Measurements from ENCODE around the gene SMPDL3A.

The SMPDL3A gene

DNA sequence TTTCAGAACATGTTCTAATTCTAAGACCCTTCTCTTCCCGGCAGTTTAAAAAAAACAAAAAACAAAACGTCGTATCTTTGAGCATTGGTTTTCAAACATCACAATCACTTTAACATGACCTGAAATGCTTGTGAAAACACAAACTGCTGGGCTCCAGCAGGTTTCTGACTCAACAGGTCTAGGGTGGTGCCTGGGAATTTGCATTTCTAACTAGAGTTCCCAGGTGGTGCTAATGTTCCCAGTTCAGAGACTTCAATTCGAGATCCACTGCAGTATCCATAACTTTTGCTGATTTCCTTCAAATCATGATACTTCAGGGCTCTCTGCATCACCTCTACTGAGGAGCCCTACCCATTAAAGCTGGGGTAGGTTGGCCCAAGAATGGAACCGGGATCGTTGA, 850 bp upstream of the SMPDL3A start:
- Histone ChIP-seq H3K36me3 (no peaks in the 10 kb centered on the region), H3K4me1 (no peaks in the 10 kb centered on the region), H3K4me3 (ENCODE audit: low read depth, low read length) (no peak overlapping the region), H3K27me3 (peaks cover 2% of the 10 kb centered on the region; the same call in 1 of the 2 replicates), H3K9me3 (no peaks in the 10 kb centered on the region)
- no peak for DNase-seq
- TF ChIP-seq, protein P1, sequence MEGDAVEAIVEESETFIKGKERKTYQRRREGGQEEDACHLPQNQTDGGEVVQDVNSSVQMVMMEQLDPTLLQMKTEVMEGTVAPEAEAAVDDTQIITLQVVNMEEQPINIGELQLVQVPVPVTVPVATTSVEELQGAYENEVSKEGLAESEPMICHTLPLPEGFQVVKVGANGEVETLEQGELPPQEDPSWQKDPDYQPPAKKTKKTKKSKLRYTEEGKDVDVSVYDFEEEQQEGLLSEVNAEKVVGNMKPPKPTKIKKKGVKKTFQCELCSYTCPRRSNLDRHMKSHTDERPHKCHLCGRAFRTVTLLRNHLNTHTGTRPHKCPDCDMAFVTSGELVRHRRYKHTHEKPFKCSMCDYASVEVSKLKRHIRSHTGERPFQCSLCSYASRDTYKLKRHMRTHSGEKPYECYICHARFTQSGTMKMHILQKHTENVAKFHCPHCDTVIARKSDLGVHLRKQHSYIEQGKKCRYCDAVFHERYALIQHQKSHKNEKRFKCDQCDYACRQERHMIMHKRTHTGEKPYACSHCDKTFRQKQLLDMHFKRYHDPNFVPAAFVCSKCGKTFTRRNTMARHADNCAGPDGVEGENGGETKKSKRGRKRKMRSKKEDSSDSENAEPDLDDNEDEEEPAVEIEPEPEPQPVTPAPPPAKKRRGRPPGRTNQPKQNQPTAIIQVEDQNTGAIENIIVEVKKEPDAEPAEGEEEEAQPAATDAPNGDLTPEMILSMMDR (IDR thresholded peaks at IDR 0.05; ENCODE audit: low read depth, low read length): no peak

DNA sequence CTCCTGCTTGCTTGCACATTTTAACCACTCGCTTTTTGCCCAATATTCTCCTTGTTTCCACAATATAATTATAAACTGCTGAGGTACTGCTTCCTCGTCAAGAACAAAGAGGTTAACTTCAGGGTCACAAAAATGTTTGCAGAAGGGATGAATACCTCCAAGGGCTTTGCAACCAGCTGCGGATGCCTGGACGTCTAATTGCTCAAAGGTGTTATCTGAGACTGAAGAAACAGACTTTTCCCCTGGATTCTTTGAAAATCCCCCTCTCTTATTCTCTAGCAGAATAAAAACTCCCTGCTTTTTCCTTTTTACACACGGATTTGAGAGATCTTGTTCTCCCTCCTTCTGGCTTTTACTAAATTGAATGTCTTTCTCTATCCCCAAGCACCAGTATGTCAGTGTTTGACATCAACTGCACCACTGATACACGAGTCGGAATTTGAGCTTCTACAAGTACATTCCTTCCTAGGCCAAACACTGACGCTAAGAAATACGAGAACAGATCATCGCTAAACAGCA, 336 bp upstream of the SMPDL3A start:
- no peaks in the 10 kb centered on the region for H3K36me3 ChIP-seq
- no peaks in the 10 kb centered on the region for H3K4me1 ChIP-seq
- TF ChIP-seq, protein P1 (IDR thresholded peaks at IDR 0.05; ENCODE audit: low read depth, low read length): no peak
- no peak for DNase-seq
- H3K9me3 ChIP-seq: no peaks in the 10 kb centered on the region
- H3K4me3 ChIP-seq (ENCODE audit: low read depth, low read length): peak overlapping the region; percentile 88
- no peaks in the 10 kb centered on the region for H3K27me3 ChIP-seq

DNA sequence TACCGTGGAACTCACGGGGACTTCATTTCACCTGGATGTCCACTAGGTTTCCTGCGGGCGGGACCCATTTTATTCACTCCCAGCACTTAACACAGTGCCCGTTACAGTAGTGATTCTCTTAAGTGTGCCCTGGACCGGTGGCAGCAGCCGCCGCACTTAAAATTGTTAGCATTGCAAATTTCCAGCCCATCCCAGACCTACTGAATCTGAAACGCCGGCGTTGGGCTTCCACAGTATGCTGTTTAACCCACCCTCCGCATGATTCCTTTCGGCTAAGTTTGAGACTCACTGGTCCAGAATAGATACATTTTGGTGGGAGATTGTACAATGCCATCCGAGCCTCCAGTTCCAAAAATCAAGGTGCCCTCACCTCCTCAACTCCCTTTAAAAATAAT, 967 bp downstream of the SMPDL3A start:
- Histone ChIP-seq H3K36me3 (no peaks in the 10 kb centered on the region), H3K4me1 (no peaks in the 10 kb centered on the region), H3K9me3 (no peaks in the 10 kb centered on the region), H3K4me3 (ENCODE audit: low read depth, low read length) (peak overlapping the region; percentile 88), H3K27me3 (no peaks in the 10 kb centered on the region)
- DNase-seq: no peak
- TF ChIP-seq, protein P1 (IDR thresholded peaks at IDR 0.05; ENCODE audit: low read depth, low read length): no peak

DNA sequence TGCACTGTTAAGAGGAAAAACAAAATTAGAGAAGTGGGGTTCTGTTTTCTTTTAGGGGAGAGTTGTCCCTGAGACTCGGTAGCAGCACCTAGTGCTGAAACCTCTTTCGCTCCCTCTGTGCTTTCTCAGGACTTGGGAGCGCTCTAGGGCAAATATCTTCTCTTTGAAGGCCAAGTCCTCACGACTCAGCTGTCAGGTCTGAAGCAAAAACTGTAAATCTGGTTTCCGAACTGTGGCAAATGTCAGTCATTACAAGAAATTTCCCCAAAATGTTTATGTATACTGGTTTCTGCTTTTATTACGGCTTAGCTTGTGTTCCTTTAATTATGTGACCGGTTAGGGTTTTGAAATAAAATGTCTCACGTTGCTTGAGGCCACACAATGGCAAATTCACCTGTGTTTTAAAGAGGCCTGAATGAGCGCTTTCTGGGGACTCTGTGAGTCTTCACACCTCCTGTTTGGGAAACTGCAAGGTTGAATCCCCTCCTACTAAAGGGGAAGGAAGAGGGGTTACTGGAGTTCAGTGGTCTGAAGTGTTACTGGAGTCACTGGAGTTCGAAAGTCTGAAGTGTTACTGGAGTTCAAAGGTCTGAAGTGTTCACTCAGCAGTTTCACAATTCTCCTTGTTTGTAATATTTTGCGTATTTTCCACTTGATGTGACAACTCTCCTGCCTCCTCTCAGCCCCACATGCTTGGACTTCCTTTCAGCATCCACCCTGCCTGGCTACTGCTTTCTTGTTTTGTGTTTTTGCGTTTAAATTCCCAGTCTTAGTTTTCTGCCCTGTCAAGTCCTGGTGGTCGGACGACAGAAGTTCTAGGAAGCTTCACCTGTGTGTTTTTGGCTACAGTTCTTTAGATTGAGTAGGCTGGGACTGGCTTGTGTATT, 1.6 kb downstream of the SMPDL3A start:
- no peak for DNase-seq
- H3K9me3 ChIP-seq: no peaks in the 10 kb centered on the region
- TF ChIP-seq, protein P1 (IDR thresholded peaks at IDR 0.05; ENCODE audit: low read depth, low read length): no peak; the same call in 1 of the 2 replicates
- H3K36me3 ChIP-seq: no peaks in the 10 kb centered on the region
- H3K4me1 ChIP-seq: no peaks in the 10 kb centered on the region
- H3K4me3 ChIP-seq (ENCODE audit: low read depth, low read length): peak overlapping the region; percentile 88
- H3K27me3 ChIP-seq: no peaks in the 10 kb centered on the region

DNA sequence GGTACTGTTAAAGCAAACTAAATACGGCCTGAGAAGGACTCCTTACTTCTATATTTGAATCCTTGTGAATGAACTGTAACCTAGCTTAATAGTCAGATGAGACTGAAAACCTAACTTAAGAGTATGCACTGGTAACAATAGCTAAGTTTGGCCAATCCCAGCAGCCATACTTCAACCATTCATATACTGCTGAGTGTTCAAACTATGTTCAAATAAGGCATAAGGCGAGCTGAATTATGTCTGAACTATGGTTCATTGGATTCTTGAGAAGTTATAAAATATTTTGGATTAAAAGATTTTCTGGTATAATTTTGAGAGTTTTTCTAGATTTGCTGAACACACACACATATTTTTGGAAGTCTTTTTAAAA, 2.2 kb downstream of the SMPDL3A start:
- TF ChIP-seq, protein P1 (IDR thresholded peaks at IDR 0.05; ENCODE audit: low read depth, low read length): no peak
- no peaks in the 10 kb centered on the region for H3K4me1 ChIP-seq
- DNase-seq: no peak
- no peaks in the 10 kb centered on the region for H3K9me3 ChIP-seq
- H3K27me3 ChIP-seq: no peaks in the 10 kb centered on the region
- H3K36me3 ChIP-seq: no peaks in the 10 kb centered on the region
- H3K4me3 ChIP-seq (ENCODE audit: low read depth, low read length): no peak overlapping the region

DNA sequence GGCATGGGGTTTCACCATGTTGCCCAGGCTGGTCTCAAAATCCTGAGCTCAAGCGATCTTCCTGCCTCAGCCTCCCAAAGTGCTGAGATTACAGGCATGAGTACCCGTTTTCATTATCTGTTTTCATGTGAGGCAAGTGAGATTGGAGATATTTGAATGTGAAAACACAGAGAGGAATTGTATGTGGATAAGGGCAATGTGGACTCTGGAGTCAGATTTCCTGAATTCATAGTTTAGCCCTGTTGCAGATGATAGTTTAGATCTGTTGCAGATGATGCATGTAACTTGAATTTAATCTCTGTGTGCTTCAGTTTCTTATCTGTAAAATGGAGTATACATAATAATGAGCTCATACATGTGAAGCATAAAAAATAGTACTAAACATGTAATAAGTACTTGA, 3.7 kb downstream of the SMPDL3A start:
- H3K36me3 ChIP-seq: no peaks in the 10 kb centered on the region
- TF ChIP-seq, protein P1 (IDR thresholded peaks at IDR 0.05; ENCODE audit: low read depth, low read length): no peak
- no peaks in the 10 kb centered on the region for H3K9me3 ChIP-seq
- no peaks in the 10 kb centered on the region for H3K27me3 ChIP-seq
- H3K4me3 ChIP-seq (ENCODE audit: low read depth, low read length): no peak overlapping the region
- no peaks in the 10 kb centered on the region for H3K4me1 ChIP-seq
- DNase-seq: no peak
